HG03460 (cell line): ENCODE results near the gene AFAP1.

Experiments used
- ATAC-seq: cut with Tn5 transposase; IDR thresholded peaks from one replicate; pipeline ENCODE4 v1.9.1; 2021; ENCODE audit not compliant: unreplicated experiment

The AFAP1 gene

DNA sequence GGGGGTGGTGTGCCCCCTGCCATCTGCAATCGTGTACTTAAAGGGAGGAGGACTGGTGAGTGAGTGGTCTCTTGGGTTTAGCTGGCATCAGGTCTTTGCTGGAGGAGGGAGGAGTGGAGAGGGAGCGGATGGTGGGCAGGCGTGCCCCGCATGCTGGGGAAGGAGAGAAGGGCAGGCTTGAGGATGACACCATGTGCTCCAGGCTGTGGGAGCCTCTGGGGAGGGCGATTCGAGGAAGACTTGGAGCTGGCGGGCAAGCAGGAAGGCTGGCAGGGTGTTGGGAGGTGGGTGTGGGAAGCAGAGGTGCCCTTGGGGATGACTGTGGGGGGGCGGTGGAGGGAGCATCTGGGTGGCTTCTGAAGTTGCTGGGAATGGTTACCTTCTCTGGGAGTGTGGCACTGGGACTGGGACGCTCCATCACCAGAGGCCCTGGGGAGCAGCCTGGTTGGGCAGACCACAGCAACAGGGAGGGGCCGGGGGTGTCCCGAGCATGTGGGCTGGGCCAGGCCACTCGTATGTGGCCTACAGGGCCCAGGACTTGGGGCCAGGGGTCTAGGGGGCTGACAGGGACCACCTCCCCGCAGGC lies 30.8 kb upstream of the AFAP1 start:
- ATAC-seq: no peak

DNA sequence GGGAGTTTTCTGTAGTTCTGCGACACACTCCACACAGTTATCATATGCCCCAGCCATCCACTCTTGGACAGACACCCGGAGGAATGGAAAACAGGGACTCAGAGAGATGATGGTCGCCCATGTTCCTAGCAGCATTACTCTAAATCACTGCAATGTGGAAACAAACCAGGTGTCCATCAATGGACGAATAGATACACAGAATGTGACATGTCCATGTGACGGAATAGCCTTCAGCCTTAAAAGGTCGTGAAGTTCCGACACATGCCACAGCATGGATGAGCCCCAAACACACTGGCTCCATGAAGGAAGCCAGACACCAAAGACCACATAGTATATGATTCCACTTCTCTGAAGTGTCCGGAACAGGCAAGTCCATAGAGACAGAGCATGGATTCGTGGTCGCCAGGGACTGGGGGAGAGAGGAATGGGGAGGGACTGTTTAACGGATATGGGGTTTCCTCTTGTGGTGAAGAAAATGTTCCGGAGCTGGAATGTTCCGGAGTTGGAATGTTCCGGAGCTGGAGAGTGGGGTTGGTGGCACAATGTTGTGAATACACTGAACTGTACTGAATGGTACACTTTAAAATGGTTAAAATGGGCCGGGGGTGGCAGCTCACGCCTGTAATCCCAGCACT lies 28.7 kb upstream of the AFAP1 start:
- ATAC-seq: no peak

DNA sequence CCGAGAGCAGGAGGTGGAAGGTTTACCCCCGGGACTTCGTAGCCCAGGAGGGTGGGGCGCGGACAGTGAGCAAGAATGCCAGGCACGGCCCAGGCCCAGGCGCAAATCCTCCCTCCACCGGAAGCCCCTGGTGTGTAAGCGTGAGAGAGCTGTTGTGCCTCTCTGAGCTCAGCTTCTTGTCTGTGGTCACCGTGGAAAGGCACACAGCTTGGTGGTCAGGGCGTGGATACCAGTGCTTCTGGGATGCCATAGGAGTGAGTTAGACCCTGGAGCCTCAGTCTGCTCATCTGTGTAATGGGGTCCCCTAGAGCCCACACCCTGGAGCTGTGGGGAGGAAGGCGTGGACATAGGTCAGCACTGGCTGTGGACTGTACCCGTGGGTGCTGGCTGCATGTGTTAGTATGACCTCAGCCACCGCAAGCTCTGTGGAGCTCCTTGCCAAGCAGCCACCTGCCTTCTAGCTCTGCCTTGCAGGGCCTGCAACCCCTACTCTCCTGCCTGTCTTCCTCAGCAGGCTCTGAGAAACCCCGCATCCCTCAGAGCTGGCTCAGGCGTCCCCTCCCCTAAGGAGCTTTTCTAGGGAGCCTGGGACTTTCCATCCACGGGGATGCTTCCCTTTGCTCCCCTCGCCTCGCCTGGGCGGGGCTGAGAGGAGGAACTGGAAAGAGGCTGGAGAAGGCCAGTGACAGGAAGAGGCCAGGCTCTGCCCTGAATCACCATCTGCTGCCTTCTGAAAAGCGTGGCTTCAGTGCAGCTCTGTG lies 28.0 kb upstream of the AFAP1 start:
- no peak for ATAC-seq

DNA sequence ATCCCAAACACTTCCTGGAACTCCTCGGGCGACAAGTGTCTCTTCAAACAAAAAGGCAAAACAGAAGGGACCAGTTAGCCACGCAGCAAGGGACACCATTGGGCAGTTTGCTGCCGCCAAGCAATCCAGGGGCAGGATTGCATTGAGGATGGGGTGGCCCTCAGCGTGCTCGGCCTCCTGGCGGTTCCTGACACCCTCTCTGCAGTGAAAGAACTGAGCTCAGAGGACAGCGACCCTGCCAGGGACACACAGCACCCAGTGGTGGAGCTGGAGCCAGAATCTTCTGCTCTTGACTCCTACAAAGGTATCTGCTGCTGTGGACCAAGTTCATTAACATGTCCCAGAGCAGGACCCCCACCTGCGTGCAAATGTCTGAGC lies 27.4 kb upstream of the AFAP1 start:
- no peak for ATAC-seq

DNA sequence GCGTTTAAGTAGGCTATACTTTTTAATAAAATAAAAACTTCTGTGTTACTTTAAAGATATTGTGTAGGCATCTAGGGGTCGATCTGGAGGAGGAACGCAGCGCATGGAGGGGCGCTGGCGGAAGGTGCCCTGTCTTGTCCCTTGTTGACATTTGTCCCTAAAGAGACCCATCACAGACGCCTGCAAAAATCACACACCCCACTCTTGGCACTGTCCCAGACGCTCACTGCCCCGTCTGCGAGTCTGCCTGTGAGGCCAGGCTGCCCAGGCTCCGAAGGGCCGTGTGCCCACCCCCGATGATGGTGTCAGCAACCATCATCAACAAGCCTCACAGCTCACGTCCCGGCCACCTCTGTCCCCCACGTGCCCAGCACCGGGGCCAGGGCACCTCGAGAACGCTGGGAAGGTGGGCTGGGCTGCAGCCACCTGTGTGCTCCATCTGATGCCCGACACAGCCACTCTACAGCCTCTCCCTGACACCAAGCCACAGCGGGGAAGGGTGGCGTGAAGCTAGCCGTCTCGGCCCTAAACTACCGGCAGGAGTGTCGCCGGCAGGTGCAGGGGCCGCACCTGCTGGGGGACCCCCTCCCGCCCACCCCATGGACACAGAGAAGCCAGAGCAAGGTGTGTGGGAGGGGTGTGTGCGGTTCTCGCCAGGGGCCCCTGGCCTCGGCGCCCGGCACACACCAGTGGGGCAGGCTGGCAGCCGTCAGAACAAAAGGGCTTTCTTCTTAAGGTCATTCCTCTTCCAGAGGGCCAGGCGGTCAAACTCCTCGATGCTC lies 26.8 kb upstream of the AFAP1 start:
- ATAC-seq: no peak

DNA sequence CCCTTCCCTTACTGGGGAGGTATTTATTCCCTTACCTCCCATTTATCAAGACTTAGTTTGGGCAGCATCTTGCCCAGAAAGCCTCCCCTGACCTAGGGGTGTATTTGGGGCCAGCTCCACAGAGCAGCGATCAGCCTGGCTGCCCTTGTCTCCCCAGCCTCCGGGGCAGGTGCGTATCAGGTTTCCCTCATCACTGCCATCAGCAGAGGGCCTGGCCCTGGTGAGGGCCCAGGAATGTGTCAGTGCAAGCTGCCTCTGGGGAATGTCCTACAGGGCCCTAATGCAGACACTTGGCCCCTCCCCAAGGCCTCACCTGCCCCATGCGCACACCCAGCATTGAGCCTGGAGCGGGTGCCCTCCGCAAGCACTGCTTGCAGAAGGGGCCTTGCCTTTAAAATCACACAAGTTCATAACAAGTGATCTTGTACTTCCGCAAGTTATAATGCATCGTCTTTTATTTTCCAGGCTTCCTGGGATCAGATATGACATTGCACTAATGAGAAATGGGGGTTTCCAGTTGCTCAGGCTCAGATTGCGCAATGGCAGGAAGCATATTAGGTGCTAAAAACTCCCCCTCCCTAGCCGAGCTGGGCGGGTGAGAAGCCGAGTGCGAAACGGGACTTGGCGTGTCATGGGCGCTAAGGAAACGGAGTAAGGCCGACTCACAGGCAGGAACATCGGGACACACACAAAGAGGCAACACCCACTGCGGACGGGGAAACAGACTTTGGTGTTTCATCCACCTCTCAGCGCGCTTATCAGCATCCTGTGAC lies 25.4 kb upstream of the AFAP1 start:
- ATAC-seq: no peak

DNA sequence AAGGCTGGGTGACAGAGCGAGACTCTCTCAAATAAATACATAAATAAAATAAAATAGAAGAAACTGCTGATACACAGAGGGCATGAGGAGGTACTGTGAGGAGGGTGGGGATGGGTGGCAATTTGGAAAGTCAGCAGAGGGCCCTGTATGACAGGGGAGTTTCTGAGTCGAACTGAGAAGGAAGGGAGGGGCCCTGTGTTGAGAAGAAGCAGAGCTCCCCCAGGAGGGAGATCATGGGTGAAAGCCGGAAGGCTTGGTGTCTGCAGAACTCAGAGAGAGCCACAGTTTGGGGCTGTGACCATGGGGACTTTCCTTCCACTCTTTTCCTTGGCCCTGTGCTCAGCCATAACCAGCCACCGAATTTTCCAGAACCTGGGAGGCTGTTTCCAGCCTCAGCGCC lies 24.8 kb upstream of the AFAP1 start:
- ATAC-seq: no peak

DNA sequence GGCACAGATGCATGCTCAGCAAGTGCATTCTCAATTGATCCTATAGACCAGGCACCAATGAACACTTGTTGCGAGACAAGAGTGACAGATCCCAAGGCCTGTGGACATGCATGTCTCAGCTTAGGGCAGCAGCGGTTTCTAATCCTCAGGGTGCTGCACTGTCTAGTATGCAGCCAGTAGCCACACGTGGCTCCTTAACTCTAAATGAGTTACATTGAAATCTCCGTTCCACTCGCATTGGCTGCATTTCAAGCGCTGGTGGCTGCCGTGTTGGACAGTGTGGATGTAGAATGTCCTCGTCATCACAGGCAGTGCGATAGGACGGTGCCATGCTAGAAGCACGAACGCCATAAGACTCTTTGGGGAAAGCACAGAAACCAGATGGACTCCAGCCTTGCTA lies 24.0 kb upstream of the AFAP1 start:
- no peak for ATAC-seq

DNA sequence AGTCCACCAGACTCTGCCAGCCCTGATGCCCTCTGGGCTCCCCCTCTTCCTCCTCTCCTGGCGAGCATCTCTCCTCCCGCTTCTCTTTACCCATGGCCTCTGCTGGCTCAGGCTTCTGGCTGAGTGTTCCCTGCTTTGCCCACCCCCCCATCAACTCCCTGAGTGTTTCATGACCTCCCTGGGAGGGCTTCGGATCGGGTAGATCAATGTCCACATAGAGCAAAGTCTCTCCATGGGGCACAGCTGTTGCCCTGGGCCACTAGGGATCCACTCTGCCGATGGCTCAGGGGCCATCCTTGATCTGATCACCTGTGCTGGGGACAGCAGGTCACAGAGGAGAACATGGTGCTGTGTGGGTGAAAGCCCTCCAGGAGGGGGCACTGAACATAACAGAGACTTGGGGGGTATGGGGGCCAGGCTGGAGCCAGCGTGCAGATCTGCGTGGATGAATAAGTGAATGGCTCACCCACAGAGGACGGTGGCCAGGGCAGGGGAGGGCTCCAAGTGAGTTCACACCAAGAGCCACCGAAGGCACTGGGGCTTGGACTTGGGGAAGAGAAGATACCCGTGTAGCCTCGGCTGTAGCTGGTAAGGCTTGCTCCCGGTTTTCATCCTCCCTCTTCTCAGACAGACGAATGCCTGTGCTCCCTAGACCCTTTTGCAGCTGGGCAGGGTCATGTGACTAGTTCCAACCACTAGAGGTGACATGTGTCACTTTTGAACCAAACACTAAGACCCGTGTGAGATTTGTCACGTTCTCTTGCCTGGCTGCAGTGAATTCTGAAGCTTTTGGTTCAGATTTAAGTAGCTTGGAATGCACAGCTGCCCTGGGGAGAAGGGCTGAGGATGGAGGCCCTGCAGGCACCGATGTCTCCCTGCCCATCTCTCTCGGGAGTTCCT lies 23.2 kb upstream of the AFAP1 start:
- no peak for ATAC-seq

DNA sequence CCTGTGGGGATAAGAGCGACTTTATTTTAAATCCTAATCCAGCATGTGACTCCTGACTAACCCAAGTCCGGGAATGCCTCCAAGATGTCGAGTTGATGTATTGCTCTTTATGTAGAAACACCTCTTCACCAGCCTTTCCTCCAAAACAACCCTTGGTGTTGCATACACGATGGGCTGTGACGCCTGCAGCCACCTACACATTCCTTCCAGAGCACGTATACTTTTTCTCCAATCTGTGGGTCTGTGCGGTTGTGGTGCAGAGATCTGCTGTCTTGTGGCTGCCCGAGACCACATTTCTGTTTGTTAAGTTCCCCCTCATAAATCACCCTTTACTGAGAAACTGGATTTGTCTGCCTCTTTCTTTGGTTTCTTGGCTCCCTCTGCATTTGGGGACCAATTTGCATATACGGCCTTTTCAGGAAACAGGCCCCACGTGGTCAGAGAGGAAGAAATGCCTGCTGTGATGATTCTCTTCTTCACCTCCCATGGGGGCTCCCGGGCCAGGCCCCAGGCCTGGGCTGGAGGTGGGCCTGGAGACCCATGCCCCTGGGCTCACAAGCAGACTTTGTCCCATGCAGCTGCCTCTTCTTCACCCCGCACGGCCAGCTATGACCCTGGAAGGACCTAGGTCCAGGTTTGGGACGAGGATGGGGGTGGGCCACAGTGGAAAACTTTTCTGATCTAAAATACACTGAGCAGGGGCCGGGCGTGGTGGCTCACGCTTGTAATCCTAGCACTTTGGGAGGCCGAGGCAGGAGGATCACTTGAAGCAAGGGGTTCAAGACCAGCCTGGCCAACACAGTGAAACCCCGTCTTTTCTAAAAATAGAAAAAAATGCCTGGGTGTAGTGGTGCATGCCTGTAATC lies 21.4 kb upstream of the AFAP1 start:
- peak; percentile 58 for ATAC-seq

DNA sequence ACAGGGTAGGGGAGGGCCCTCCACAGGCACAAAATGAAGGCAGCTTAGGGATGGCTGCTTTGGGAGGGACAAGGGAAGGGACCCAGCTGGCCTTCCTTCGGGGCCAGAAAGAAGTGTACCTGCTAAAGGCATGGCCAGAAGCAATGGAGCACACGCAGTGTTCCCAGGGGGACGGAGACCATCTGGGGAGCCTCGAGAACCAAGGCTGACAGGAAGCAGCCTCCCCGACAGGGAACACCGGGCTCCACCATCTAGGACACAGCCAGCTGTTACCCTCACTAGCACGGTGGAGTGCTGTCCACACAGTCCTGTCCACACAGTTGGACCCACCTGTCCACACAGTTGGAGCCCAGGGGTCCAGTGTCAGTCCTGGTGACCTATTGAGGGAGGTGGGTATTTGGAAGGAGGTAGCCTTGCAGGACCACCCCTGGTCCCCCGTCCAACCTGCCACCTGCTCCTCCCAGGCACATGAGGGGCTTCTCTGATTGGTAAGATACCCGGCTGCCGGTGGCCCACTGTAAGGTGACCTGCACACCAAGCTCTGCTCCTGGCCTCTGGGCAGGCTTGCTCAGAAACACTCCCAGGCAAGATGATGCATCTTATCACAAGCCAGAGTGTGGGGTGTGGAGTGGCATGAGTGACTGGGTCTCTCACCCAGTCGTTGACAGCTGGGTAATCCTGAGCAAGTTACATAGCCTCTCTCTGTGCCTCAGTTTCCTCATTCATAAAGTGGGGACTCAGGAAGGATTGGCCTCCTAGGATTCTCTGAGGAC lies 20.5 kb upstream of the AFAP1 start:
- no peak for ATAC-seq

DNA sequence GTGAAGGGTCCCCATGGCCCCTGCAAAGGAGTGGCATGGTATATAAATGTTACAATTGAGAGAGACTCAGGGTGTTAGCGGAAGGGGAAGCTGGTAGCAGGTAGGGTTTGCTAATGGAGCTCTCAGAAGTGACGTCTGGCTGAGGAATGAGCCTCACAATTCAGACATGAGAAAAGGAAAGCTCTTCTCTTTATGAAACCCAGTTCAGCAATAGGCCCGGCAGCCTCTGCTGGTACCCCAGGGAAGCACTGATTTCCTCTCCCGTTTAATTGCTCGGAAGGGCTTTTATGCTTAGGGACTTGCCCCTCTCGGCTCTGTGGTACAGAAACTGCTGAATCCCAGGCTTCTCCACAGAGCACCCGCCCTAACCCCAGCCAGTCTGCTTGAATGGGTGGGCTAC lies 19.4 kb upstream of the AFAP1 start:
- no peak for ATAC-seq

DNA sequence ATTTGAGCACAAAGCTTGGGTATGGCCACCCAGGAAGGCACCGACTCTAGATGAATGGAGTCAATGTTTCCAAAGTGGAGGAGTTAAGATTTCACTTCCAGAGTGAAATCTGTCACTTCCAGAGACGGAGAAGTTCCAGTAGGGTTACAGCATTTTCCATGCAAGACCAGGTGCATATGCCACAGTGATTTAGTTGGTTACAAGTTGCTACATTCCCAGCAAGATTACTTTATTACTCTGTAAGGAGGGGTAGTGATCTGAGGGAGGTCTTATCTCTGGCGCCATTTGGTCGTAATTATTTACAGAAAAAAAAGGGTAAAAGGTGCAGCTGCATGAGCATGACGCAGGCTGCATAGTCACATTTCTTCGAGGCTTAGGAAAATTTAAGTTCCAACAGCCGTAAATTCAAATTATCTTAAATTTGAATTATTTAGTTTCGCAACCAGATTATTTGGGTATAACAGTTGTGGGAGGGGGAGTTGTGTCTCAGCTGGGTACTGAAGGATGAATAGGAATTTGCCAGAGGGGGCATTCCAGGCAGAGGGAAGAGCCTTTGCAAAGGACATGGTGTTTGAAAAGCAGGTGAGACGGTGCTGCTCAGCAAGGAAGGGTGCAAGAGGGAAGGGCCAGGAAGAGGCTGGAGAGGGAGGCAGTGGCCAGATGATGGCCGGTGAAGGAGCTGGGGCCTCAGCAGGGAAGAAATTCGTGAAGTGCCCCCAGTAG lies 17.4 kb upstream of the AFAP1 start:
- ATAC-seq: no peak

DNA sequence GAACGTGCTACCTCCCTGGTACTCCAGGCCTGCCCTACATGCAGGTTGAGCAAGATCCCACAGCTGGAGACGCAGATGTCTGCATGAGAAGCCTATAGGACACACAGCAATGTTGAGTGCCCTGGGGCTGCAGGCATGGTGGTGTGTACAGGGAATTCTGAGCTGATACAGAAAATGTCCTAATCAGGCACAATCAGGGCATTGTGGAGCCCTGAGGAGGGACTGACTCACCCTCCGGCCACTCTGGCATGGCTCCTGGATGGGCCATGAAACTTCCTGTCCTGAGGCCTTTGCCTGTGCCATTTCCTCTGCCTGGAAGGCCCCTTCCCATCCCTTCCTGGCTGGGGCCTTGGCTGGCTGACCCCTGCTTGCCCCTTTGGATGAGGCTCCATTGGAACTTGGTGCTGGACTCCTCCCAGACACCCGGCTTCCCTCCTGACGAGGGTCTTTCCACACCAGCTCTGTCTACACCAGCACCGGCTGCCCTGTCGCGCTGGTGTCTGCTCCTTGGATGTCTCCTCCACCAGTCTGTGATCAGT lies 16.7 kb upstream of the AFAP1 start:
- ATAC-seq: no peak

DNA sequence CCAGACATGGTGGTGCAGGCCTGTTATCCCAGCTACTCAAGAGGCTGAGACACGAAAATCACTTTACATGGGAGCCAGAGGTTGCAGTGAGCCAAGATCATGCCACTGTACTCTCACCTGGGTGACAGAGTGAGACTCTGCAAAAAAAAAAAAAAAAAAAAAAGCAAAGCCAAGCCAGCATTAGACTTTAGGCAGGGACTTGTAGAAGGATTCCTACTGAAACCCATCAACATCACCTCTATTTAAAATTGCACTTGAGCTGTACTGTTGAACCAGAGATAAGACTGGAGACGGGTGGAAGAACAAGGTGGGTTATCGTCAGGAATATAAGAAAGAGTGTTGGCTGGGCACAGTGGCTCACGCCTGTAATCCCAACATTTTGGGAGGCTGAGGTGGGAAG lies 15.7 kb upstream of the AFAP1 start:
- ATAC-seq: no peak

DNA sequence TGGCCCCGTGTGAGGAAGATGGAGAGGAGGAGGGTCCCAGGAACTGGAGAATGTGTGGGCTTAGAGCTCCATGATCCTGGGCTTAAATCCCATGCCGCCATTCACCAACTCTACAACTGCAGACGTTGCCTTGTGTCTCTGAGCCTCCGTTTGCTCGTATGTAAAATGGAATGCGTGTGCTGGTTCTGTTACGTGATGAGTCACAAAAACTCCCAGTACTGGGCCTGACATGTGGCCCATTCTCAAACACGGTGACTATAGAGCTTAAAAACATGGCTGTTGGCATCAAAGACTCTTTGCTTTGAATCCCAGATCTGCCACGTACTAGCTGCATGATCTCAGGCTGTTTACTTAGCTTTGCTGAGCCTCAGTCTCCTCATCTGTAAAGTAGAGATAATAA lies 13.0 kb upstream of the AFAP1 start:
- no peak for ATAC-seq

DNA sequence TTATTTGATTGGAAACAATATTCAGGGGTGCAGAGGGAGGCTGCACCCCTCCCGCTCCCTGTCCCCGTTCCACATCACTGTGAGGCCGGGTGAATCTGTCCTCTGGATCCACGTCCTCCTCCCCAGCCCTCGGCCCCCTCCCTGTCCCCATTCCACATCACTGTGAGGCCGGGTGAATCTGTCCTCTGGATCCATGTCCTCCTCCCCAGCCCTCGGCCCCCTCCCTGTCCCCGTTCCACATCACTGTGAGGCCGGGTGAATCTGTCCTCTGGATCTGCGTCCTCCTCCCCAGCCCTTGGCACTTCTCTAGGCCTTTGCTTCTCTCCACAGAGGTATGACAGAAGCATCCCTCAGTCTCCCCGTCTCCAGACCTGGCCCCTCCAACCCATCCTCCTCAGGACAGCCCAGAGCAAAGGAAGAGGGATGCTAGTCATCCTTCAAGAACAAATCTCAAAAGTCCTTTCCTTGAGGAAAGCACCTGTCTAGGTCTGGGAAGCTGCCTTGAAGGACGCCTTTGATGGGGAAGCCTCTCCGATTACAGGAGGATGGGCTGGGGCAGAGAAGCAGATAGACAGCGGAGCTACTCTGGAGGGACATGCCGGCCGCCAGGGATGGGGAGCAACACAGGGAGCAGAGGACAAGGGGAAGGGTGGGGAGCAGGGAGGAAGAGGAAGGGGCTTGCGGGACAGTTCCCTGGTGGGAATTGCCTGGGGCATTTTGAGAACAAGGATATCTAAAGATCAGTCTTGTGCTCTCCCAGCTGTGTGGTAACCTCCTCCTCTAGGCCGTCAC lies 10.8 kb upstream of the AFAP1 start:
- ATAC-seq: no peak
